ENCODE data around the gene TMC5.

- TF ChIP-seq CTCF (IDR thresholded peaks at IDR 0.05; ENCODE audit: insufficient read depth, low read length, poor library complexity, severe bottlenecking) (no peak), EZH2phosphoT487 (conservative IDR thresholded peaks at IDR 0.05; ENCODE audit: low read length) (no peak)
These were observed 16.9 kb downstream of the TMC5 start for GRCh38 chr16:19434584-19434983.

Measured in SU-DHL-6 (cell line).